HEK293T (cell line): ENCODE data around the gene IQCN.

Experiments used
- ARNT ChIP-seq: fragments of 450-650 bp; IDR thresholded peaks from 2 replicates; pipeline ENCODE4 v1.6.1; 2017; ENCODE audit warnings: mild to moderate bottlenecking
- BHLHE40 ChIP-seq: fragments of 450-650 bp; IDR thresholded peaks from 2 replicates; pipeline ENCODE4 v1.6.1; 2016; ENCODE audit warnings: mild to moderate bottlenecking, moderate library complexity, borderline replicate concordance
- ELF4 ChIP-seq: fragments of 450-650 bp; IDR thresholded peaks from 2 replicates; pipeline ENCODE4 v1.6.1; 2017; ENCODE audit warnings: antibody characterized with exemption
- FOXK2 ChIP-seq: fragments of 450-650 bp; IDR thresholded peaks from 2 replicates; pipeline ENCODE4 v1.6.1; 2016; ENCODE audit warnings: mild to moderate bottlenecking
- FOXM1 ChIP-seq: fragments of 450-650 bp; IDR thresholded peaks from 2 replicates; pipeline ENCODE4 v1.6.1; 2017; ENCODE audit warnings: mild to moderate bottlenecking, borderline replicate concordance
- L3MBTL2 ChIP-seq: fragments of 450-650 bp; conservative IDR thresholded peaks from 2 replicates; pipeline ENCODE4 v1.6.1; 2016; ENCODE audit warnings: mild to moderate bottlenecking
- LEF1 ChIP-seq: fragments of 450-650 bp; IDR thresholded peaks from 2 replicates; pipeline ENCODE4 v1.6.1; 2017; ENCODE audit warnings: mild to moderate bottlenecking, borderline replicate concordance
- SP1 ChIP-seq: fragments of 450-650 bp; IDR thresholded peaks from 2 replicates; pipeline ENCODE4 v1.6.1; 2017
- SUZ12 ChIP-seq: fragments of 450-650 bp; IDR thresholded peaks from 2 replicates; pipeline ENCODE4 v1.6.1; 2016; ENCODE audit warnings: mild to moderate bottlenecking
- ZNF384 ChIP-seq: fragments of 450-650 bp; IDR thresholded peaks from 2 replicates; pipeline ENCODE4 v1.6.1; 2016
- TF ChIP-seq, protein P1 (sequence below): fragments of 450-650 bp; IDR thresholded peaks from 2 replicates; pipeline ENCODE4 v1.6.1; 2016

DNA sequence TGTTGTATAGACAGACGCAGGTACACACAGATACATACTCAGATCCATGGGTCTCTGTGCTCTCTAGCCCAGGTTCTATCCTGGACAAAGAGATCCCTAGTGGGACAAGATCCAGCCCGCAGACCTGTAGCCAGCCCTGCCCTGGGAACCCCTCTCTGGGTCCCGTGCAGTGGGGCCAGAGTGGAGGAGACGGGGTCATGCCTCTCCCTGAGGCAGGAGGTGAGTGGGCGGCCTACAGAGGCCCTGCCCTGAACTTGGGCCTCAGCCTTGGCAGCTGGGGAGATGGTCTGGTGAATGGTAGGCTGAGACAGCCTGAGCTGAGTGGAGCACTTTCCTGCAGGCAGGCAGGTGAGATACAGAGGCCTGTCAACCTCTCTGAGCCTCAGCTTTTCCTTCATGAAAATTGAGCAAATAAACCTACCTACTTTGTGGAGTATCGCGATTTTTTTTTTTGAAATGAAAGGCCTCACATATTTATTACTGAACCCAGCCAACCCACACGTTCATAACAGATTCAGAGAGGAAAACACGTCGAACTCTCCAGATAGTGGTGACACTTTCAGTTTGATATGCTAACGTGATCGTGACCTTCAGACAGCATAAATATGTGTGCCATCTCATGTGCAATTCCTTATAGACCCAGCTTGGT lies 10.6 kb upstream of the IQCN start:
- TF ChIP-seq BHLHE40 (no peak), ELF4 (no peak), SUZ12 (no peak), LEF1 (no peak), L3MBTL2 (no peak), FOXM1 (no peak), FOXK2 (no peak), SP1 (no peak), ARNT (no peak), ZNF384 (no peak)
- TF ChIP-seq, protein P1, sequence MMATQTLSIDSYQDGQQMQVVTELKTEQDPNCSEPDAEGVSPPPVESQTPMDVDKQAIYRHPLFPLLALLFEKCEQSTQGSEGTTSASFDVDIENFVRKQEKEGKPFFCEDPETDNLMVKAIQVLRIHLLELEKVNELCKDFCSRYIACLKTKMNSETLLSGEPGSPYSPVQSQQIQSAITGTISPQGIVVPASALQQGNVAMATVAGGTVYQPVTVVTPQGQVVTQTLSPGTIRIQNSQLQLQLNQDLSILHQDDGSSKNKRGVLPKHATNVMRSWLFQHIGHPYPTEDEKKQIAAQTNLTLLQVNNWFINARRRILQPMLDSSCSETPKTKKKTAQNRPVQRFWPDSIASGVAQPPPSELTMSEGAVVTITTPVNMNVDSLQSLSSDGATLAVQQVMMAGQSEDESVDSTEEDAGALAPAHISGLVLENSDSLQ: no peak
